HEK293 (cell line): Measurements from ENCODE around the gene GLT6D1.

Experiments
- CTCF ChIA-PET: fragments of 350-600 bp; formaldehyde crosslinking; extraction: SDS; loops from one replicate; lab custom pipeline; 2021; ENCODE audit warnings: antibody characterized with exemption; lab: Yijun Ruan, JAX
- POLR2A ChIA-PET: fragments of 300-600 bp; formaldehyde crosslinking; extraction: SDS; loops from one replicate; lab custom pipeline; 2020; ENCODE audit warnings: antibody characterized with exemption, inconsistent platforms; lab: Yijun Ruan, JAX
- H3K27ac ChIP-seq: fragments of 200-500 bp; sonication (Bioruptor generic); 2 replicates; pipeline ENCODE4 v1.5.1; 2014; ENCODE audit warnings: low read depth, low read length, control low read depth, inconsistent platforms; ENCODE audit errors: extremely low read depth
- H3K36me3 ChIP-seq, 2 experiments: fragments of 200-500 bp in 1 of 2; sonication (Bioruptor generic) in 1 of 2; 1 replicate in 1 of 2; 2 replicates in 1 of 2; pipeline ENCODE4 v1.5.1; 2014 to 2017; ENCODE audit warnings: inconsistent platforms in 2 of 2, low read length in 2 of 2; ENCODE audit not compliant: control insufficient read depth in 2 of 2, insufficient read depth in 1 of 2
- H3K4me1 ChIP-seq: fragments of 200-500 bp; sonication (Bioruptor generic); 2 replicates; pipeline ENCODE4 v1.5.1; 2014; ENCODE audit warnings: mild to moderate bottlenecking, low read length, inconsistent platforms; ENCODE audit not compliant: control insufficient read depth, insufficient read depth
- H3K4me3 ChIP-seq: 2 replicates; pipeline ENCODE4 v1.5.1; 2011; ENCODE audit warnings: low read depth, mild to moderate bottlenecking, control low read depth, low read length, moderate library complexity
- H3K9me3 ChIP-seq: fragments of 200-500 bp; sonication (Bioruptor generic); 2 replicates; pipeline ENCODE4 v1.5.1; 2014; ENCODE audit warnings: low read depth, low read length, inconsistent platforms; ENCODE audit not compliant: control insufficient read depth, insufficient read depth
- EGR2 ChIP-seq: fragments of 450-650 bp; formaldehyde crosslinking; IDR thresholded peaks from 2 replicates; pipeline ENCODE4 v1.5.1; 2016; ENCODE audit warnings: low read depth, missing biosample characterization, missing genetic modification characterization
- FEZF1 ChIP-seq: fragments of 450-650 bp; formaldehyde crosslinking; IDR thresholded peaks from 2 replicates; pipeline ENCODE4 v1.5.1; 2016; ENCODE audit warnings: missing biosample characterization, missing genetic modification characterization
- HOXC10 ChIP-seq: sonication (generic); formaldehyde crosslinking; IDR thresholded peaks from 2 replicates; pipeline ENCODE4 v1.8.1; 2023; ENCODE audit warnings: mild to moderate bottlenecking, missing genetic modification reagents
- SCRT1 ChIP-seq: fragments of 450-650 bp; formaldehyde crosslinking; IDR thresholded peaks from 2 replicates; pipeline ENCODE4 v1.5.1; 2016; ENCODE audit warnings: missing biosample characterization, missing genetic modification characterization, borderline replicate concordance
- TRIM28 ChIP-seq: IDR thresholded peaks from 2 replicates; pipeline ENCODE4 v1.6.1; 2011; ENCODE audit warnings: low read length, control low read depth, borderline replicate concordance
- ZBTB17 ChIP-seq: fragments of 450-650 bp; formaldehyde crosslinking; IDR thresholded peaks from 2 replicates; pipeline ENCODE4 v1.5.1; 2016; ENCODE audit warnings: missing biosample characterization, missing genetic modification characterization
- ZFP41 ChIP-seq: fragments of 450-650 bp; formaldehyde crosslinking; IDR thresholded peaks from 2 replicates; pipeline ENCODE4 v1.5.1; 2016; ENCODE audit warnings: missing biosample characterization, missing genetic modification characterization, borderline replicate concordance
- ZNF18 ChIP-seq: fragments of 450-650 bp; formaldehyde crosslinking; IDR thresholded peaks from 2 replicates; pipeline ENCODE4 v1.5.1; 2016; ENCODE audit warnings: missing biosample characterization, missing genetic modification characterization
- ZNF211 ChIP-seq: fragments of 450-650 bp; formaldehyde crosslinking; IDR thresholded peaks from 2 replicates; pipeline ENCODE4 v1.5.1; 2016; ENCODE audit warnings: low read depth, missing biosample characterization, missing genetic modification characterization
- ZNF23 ChIP-seq: fragments of 450-650 bp; formaldehyde crosslinking; IDR thresholded peaks from 2 replicates; pipeline ENCODE4 v1.5.1; 2016; ENCODE audit warnings: missing biosample characterization, missing genetic modification characterization, borderline replicate concordance
- ZNF248 ChIP-seq: fragments of 450-650 bp; formaldehyde crosslinking; IDR thresholded peaks from 2 replicates; pipeline ENCODE4 v1.5.1; 2017; ENCODE audit warnings: missing biosample characterization, missing genetic modification characterization
- ZNF341 ChIP-seq: fragments of 450-650 bp; formaldehyde crosslinking; IDR thresholded peaks from 2 replicates; pipeline ENCODE4; 2016; ENCODE audit warnings: low read depth, missing biosample characterization, missing genetic modification characterization
- ZNF366 ChIP-seq: fragments of 450-650 bp; formaldehyde crosslinking; conservative IDR thresholded peaks from 2 replicates; pipeline ENCODE4 v1.5.1; 2016; ENCODE audit warnings: missing biosample characterization, missing genetic modification characterization
- ZNF394 ChIP-seq: fragments of 450-650 bp; formaldehyde crosslinking; IDR thresholded peaks from 2 replicates; pipeline ENCODE4 v1.5.1; 2016; ENCODE audit warnings: missing biosample characterization, missing genetic modification characterization, mild to moderate bottlenecking, moderate library complexity, borderline replicate concordance
- ZNF426 ChIP-seq: fragments of 450-650 bp; formaldehyde crosslinking; IDR thresholded peaks from 2 replicates; pipeline ENCODE4 v1.5.1; 2017; ENCODE audit warnings: missing biosample characterization, missing genetic modification characterization, mild to moderate bottlenecking, inconsistent platforms, moderate library complexity
- ZNF514 ChIP-seq: fragments of 450-650 bp; formaldehyde crosslinking; IDR thresholded peaks from 2 replicates; pipeline ENCODE4 v1.5.1; 2016; ENCODE audit warnings: missing biosample characterization, missing genetic modification characterization
- ZNF621 ChIP-seq: fragments of 450-650 bp; formaldehyde crosslinking; IDR thresholded peaks from 2 replicates; pipeline ENCODE4 v1.5.1; 2017; ENCODE audit warnings: missing biosample characterization, missing genetic modification characterization
- ZSCAN23 ChIP-seq: fragments of 450-650 bp; formaldehyde crosslinking; IDR thresholded peaks from 2 replicates; pipeline ENCODE4 v1.5.1; 2016; ENCODE audit warnings: missing biosample characterization, missing genetic modification characterization
- ZSCAN4 ChIP-seq: fragments of 450-650 bp; formaldehyde crosslinking; IDR thresholded peaks from 2 replicates; pipeline ENCODE4 v1.5.1; 2017; ENCODE audit warnings: missing biosample characterization, missing genetic modification characterization

GLT6D1 gene

GRCh38 chr9:135579889-135580660 is 59.3 kb downstream of the GLT6D1 start (continued):
- TF ChIP-seq ZSCAN4 (no peak), ZNF394 (tag by site-specific recombination) (no peak), ZNF248 (no peak)

DNA sequence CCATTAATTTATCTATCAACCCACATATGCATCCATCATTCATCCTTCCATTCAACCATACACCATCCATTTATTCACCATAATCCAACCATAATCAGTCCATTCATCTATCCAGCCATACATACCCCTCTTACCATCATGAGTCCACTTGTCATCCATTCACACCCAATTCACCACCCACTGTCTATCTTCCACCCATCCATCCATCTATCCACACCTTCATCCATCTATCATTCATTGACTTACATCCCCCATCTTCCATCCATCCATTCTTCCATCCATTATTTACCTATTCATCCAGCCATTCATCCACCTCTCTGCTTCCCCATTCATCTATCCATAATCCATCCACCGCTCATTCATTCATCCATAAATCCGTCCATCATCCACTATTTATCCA is 60.0 kb downstream of the GLT6D1 start:
- H3K4me1 ChIP-seq = no peaks in the 10 kb centered on the region
- no peaks in the 10 kb centered on the region for H3K9me3 ChIP-seq
- H3K27ac ChIP-seq = no peak overlapping the region
- POLR2A ChIA-PET = no interaction called here
- no peak overlapping the region for H3K4me3 ChIP-seq
- H3K36me3 ChIP-seq = no peaks in the 10 kb centered on the region
- CTCF ChIA-PET = no interaction called here
- TF ChIP-seq ZNF366 (peak; percentile 83), ZNF394 (tag by site-specific recombination) (no peak), ZNF621 (tag by site-specific recombination) (peak; percentile 21; the same call in 1 of the 2 replicates), EGR2 (tag by site-specific recombination) (no peak), ZBTB17 (peak; percentile 79), TRIM28 (no peak), ZNF514 (tag by site-specific recombination) (0 out of 2 replicates have a peak, but pooled peaks have one; percentile 37), ZNF23 (tag by site-specific recombination) (no peak)

DNA sequence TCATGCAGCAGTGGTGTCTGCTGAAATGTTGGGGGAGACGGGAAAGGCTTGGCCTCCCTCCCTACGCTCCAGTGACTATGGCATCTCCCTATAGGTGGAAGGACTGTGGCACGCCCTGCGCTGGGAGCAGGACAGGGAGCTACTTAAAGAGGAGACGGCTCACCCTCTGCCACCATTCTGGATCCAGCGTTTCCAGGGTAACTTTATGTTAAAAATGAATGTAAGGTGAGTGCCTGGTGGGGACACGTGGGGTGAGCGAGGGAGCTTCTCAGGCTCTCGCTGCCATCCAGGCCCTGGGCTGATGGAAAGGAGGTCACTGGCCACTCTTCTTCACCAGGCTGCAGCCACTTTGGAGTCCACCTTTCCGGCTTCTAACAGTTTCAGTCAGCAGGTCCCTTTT is 62.1 kb downstream of the GLT6D1 start:
- ChIA-PET POLR2A (no interaction called here), CTCF (no interaction called here)
- no peak overlapping the region for H3K27ac ChIP-seq
- H3K36me3 ChIP-seq = no peaks in the 10 kb centered on the region
- H3K4me1 ChIP-seq = no peaks in the 10 kb centered on the region
- H3K4me3 ChIP-seq = no peak overlapping the region
- no peak for TF ChIP-seq ZSCAN23 (tag by site-specific recombination)
- TF ChIP-seq ZNF341 (tag by site-specific recombination) = no peak
- H3K9me3 ChIP-seq = no peaks in the 10 kb centered on the region

DNA sequence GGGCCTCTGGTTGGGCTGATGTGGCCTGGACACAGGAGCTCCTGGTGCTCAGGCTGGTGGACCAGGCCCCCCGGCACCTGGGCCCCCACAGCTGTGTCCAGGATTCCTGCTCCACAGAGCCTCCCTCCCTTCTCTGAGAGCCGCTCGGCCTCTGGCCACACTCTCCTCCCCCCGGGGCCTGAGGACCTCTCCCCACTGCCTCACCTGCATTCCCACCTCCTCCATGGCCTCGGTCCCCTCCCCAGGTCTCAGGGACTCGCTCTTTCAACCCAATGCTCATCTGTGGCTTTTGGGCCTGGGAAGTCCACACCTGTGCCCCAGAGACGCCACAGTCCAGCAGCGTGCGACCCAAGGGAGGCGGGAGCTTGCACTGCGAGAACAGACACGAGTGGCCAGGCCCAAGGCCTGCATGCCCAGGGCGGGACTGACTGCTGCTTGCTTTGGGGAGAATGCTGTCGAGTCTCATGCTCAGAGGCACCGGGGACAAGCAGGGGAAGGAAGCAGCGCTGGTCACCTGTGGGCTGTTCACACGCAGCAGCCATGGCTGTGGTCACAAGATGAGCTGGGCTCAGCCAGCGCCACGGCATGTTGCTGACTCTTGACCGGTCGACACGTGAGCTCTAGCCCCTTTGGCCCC is 63.2 kb downstream of the GLT6D1 start:
- H3K4me1 ChIP-seq = no peaks in the 10 kb centered on the region
- no peaks in the 10 kb centered on the region for H3K9me3 ChIP-seq
- no peak overlapping the region for H3K4me3 ChIP-seq
- ChIA-PET CTCF (interaction anchor here (0.9 kb wide), 1 partner anchor 23 kb away, joined by 3 read pairs; no protein-coding TSS in a partner anchor), POLR2A (no interaction called here)
- H3K36me3 ChIP-seq = no peaks in the 10 kb centered on the region
- H3K27ac ChIP-seq = no peak overlapping the region
- TF ChIP-seq HOXC10 (CRISPR knock-in tag) = no peak
- TF ChIP-seq SCRT1 (tag by site-specific recombination) = no peak
- TF ChIP-seq ZNF366 = no peak
- no peak for TF ChIP-seq FEZF1 (tag by site-specific recombination)
- TF ChIP-seq ZNF18 (tag by site-specific recombination) = no peak
- TF ChIP-seq ZNF211 = no peak
- no peak for TF ChIP-seq ZFP41 (tag by site-specific recombination)
- TF ChIP-seq ZNF426 (tag by site-specific recombination) = no peak
- TF ChIP-seq, all 188 proteins: peak for 0
